ENCODE measurements around the gene PANK3. TPM values are rescaled to one million over a fixed set of nuclear protein-coding genes. Genes with fewer than 3 reads are reported as not detected.
"Not testable (repeated sequence)": the region's sequence is repeated elsewhere in the genome, so short reads cannot be mapped to it uniquely, and the experiment has no call there.

Gene PANK3
- total RNA-seq, 1 experiment from 2014 or later, result 117 TPM

- Mint-ChIP-seq H3K27ac (ENCODE audit: low read depth, unreplicated experiment) (no peak overlapping the region), H3K36me3 (ENCODE audit: insufficient read depth, unreplicated experiment) (no peaks in the 10 kb centered on the region), H3K9me3 (ENCODE audit: unreplicated experiment) (no peaks in the 10 kb centered on the region), H3K4me1 (ENCODE audit: insufficient read depth, unreplicated experiment) (peaks cover 17% of the 10 kb centered on the region), H3K4me3 (ENCODE audit: unreplicated experiment) (no peak overlapping the region), H3K27me3 (ENCODE audit: insufficient read depth, unreplicated experiment) (peaks cover 19% of the 10 kb centered on the region)
- intact Hi-C loops (cut with micrococcal nuclease), result no loop called here
- TF ChIP-seq CTCF (IDR thresholded peaks at IDR 0.05; ENCODE audit: unreplicated experiment), result no peak
- ChIA-PET POLR2A (no interaction called here), CTCF (interaction anchor here (0.6 kb wide), 1 partner anchor 25 kb away, joined by 5 read pairs; no protein-coding TSS in a partner anchor)
- no TSS peak for BruUV-seq (replicated peaks)
- no peak for DNase-seq (ENCODE audit: unreplicated experiment)
These were observed 20.7 kb upstream of the PANK3 start for GRCh38 chr5:168599826-168600225.

DNA sequence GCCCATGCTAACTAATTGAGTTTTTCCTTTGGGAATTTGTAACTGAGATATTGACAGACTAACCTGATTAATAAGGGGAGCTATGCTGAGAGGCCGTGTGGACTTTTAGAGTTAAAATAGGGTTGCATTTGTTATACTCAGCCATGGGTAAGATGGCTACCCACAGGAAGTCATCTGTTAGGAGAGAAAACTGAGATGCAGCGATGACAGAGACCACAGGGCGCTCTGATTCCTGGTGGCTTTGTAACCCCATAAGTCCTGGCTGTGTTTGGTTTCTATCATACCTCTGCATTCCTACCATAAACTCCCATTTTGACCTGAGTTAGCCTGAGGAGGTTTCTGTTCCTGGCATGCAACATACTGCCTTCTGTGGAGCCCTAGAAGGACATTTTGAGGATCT lies 19.5 kb upstream of the PANK3 start:
- no TSS peak for BruUV-seq (replicated peaks)
- intact Hi-C loops (cut with micrococcal nuclease), result no loop called here
- H3K36me3 Mint-ChIP-seq (ENCODE audit: insufficient read depth, unreplicated experiment), result no peaks in the 10 kb centered on the region
- CTCF ChIA-PET, result no interaction called here
- no peak overlapping the region for H3K4me3 Mint-ChIP-seq (ENCODE audit: unreplicated experiment)
- H3K9me3 Mint-ChIP-seq (ENCODE audit: unreplicated experiment), result no peaks in the 10 kb centered on the region
- DNase-seq (ENCODE audit: unreplicated experiment), result no peak
- H3K27me3 Mint-ChIP-seq (ENCODE audit: insufficient read depth, unreplicated experiment), result peaks cover 20% of the 10 kb centered on the region
- no peak overlapping the region for H3K27ac Mint-ChIP-seq (ENCODE audit: low read depth, unreplicated experiment)
- TF ChIP-seq CTCF (IDR thresholded peaks at IDR 0.05; ENCODE audit: unreplicated experiment), result no peak
- peaks cover 8% of the 10 kb centered on the region for H3K4me1 Mint-ChIP-seq (ENCODE audit: insufficient read depth, unreplicated experiment)
- POLR2A ChIA-PET, result interaction anchor here (2.5 kb wide), 1 partner anchor 18 kb away, joined by 13 read pairs; the partner anchor contains the start of gene PANK3

DNA sequence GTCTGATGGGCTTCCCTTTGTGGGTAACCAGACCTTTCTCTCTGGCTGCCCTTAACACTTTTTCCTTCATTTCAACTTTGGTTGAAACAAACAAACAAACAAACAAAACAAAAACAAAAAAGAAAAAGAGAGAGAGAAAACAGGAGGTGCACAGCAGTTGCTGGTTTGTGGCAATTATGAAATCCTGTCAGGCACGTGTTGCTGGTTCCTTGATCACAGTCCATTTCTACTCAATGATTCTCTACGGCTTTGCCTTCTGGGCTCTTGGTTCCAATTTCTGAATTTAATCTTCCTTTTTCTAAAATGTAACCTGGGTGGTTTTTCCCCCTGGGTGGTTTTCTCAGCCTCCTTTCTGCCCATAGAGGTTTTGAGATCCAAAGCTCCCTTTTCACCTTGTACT lies 17.8 kb upstream of the PANK3 start:
- no peak for TF ChIP-seq CTCF (IDR thresholded peaks at IDR 0.05; ENCODE audit: unreplicated experiment)
- Mint-ChIP-seq H3K36me3 (ENCODE audit: insufficient read depth, unreplicated experiment) (no peaks in the 10 kb centered on the region), H3K27ac (ENCODE audit: low read depth, unreplicated experiment) (no peak overlapping the region), H3K9me3 (ENCODE audit: unreplicated experiment) (no peaks in the 10 kb centered on the region), H3K4me3 (ENCODE audit: unreplicated experiment) (no peak overlapping the region), H3K4me1 (ENCODE audit: insufficient read depth, unreplicated experiment) (peaks cover 5% of the 10 kb centered on the region), H3K27me3 (ENCODE audit: insufficient read depth, unreplicated experiment) (peaks cover 20% of the 10 kb centered on the region)
- BruUV-seq (replicated peaks), result no TSS peak
- intact Hi-C loops (cut with micrococcal nuclease), result no loop called here
- ChIA-PET CTCF (interaction anchor here (1.1 kb wide), 1 partner anchor 111 kb away, joined by 3 read pairs; no protein-coding TSS in a partner anchor), POLR2A (interaction anchor here (1.5 to 2.5 kb wide), 2 partner anchors 14 to 17 kb away, joined by 3 to 13 read pairs; partner anchors contain the start of gene PANK3)
- DNase-seq (ENCODE audit: unreplicated experiment), result no peak

GRCh38 chr5:168596122-168596521 lies 17.0 kb upstream of the PANK3 start:
- H3K27me3 Mint-ChIP-seq (ENCODE audit: insufficient read depth, unreplicated experiment), result peaks cover 20% of the 10 kb centered on the region
- CTCF ChIA-PET; H3K27ac Mint-ChIP-seq (ENCODE audit: low read depth, unreplicated experiment); POLR2A ChIA-PET; intact Hi-C loops (cut with micrococcal nuclease); DNase-seq (ENCODE audit: unreplicated experiment); H3K9me3 Mint-ChIP-seq (ENCODE audit: unreplicated experiment); BruUV-seq (replicated peaks); H3K4me1 Mint-ChIP-seq (ENCODE audit: insufficient read depth, unreplicated experiment); H3K36me3 Mint-ChIP-seq (ENCODE audit: insufficient read depth, unreplicated experiment); H3K4me3 Mint-ChIP-seq (ENCODE audit: unreplicated experiment): not testable (repeated sequence)

GRCh38 chr5:168592014-168592368 lies 12.8 kb upstream of the PANK3 start:
- H3K9me3 Mint-ChIP-seq (ENCODE audit: unreplicated experiment), result no peaks in the 10 kb centered on the region

More at GRCh38 chr5:168592014-168592368, 12.8 kb upstream of the PANK3 start:
- BruUV-seq (replicated peaks), result no TSS peak
- Mint-ChIP-seq H3K27me3 (ENCODE audit: insufficient read depth, unreplicated experiment) (peaks cover 20% of the 10 kb centered on the region), H3K27ac (ENCODE audit: low read depth, unreplicated experiment) (no peak overlapping the region), H3K4me3 (ENCODE audit: unreplicated experiment) (no peak overlapping the region), H3K4me1 (ENCODE audit: insufficient read depth, unreplicated experiment) (peaks cover 5% of the 10 kb centered on the region), H3K36me3 (ENCODE audit: insufficient read depth, unreplicated experiment) (no peaks in the 10 kb centered on the region)
- intact Hi-C loops (cut with micrococcal nuclease), result no loop called here
- DNase-seq (ENCODE audit: unreplicated experiment), result peak; percentile 59
- TF ChIP-seq CTCF (IDR thresholded peaks at IDR 0.05; ENCODE audit: unreplicated experiment), result no peak
- POLR2A ChIA-PET, result interaction anchor here (0.6 to 3.1 kb wide), 8 partner anchors 9 to 991 kb away, joined by 3 to 45 read pairs (median 4); partner anchors contain the start of genes PANK3 and SPDL1
- CTCF ChIA-PET, result interaction anchor here (0.7 to 1.6 kb wide), 4 partner anchors 9 to 989 kb away, joined by 3 to 12 read pairs (median 4); no protein-coding TSS in a partner anchor

Data from MCF 10A (cell line).